HG02763 (cell line): Measurements from ENCODE around the gene ODR4.
"Not testable (repeated sequence)": the region's sequence is repeated elsewhere in the genome, so short reads cannot be mapped to it uniquely, and the experiment has no call there.

ENCODE experiments used
- ATAC-seq: cut with Tn5 transposase; IDR thresholded peaks from one replicate; pipeline ENCODE4 v1.9.1; 2021; ENCODE audit warnings: mild to moderate bottlenecking, moderate library complexity; ENCODE audit not compliant: unreplicated experiment

ODR4 gene

GRCh38 chr1:186375152-186375928 lies at the start of gene ODR4, which contains the start of gene TPR:
Gene ODR4, plus strand, starts transcription at chr1:186375838. Its CDS starts 3,948 bp downstream, at chr1:186379786.
Gene TPR, minus strand, starts transcription at chr1:186375253. Its CDS starts 225 bp downstream, at chr1:186375028.
- ATAC-seq: peak; percentile 86

- no peak for ATAC-seq
These were observed 49.6 kb upstream of the ODR4 start for GRCh38 chr1:186326009-186326408.

GRCh38 chr1:186327331-186327730 lies 48.3 kb upstream of the ODR4 start:
- ATAC-seq: no peak

DNA sequence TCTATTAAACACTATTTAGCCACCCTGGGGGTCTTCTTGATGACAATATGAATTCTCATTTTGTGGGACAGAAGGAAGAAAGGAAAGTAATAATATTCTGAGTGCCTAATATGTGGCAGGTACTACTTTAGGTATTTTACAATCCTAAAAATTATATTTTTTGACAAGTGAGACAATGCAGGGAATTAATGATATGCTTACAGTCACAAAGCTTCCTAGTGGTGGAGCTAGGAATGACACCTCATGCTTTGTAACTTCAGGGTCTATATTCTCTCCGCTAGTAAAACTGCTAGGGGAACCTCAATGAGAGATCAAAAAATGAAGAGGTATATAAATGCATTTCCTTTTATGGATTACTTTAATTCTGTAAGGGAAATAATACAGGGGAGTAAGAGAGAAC lies 44.9 kb upstream of the ODR4 start:
- ATAC-seq: no peak

- ATAC-seq: no peak
These were observed 38.1 kb upstream of the ODR4 start for GRCh38 chr1:186337554-186337953.

DNA sequence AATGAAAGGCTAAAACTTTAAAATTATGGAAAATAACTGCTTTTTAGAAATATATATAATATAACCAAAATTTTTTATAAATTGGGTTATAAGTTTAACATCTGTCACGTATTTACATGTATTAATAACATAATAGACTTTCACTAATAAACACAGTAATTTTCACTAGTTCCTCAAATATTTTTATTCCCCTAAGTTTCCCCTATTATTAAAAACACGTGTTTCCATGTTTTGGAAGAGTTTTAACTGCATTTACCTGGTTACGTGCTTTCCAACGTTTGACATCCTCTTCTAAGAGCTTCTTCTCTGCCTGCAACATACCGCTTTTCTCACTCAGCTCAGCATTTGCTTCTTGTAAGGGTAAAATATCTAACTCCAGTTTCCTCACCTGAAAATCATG lies 34.9 kb upstream of the ODR4 start:
- ATAC-seq: no peak

DNA sequence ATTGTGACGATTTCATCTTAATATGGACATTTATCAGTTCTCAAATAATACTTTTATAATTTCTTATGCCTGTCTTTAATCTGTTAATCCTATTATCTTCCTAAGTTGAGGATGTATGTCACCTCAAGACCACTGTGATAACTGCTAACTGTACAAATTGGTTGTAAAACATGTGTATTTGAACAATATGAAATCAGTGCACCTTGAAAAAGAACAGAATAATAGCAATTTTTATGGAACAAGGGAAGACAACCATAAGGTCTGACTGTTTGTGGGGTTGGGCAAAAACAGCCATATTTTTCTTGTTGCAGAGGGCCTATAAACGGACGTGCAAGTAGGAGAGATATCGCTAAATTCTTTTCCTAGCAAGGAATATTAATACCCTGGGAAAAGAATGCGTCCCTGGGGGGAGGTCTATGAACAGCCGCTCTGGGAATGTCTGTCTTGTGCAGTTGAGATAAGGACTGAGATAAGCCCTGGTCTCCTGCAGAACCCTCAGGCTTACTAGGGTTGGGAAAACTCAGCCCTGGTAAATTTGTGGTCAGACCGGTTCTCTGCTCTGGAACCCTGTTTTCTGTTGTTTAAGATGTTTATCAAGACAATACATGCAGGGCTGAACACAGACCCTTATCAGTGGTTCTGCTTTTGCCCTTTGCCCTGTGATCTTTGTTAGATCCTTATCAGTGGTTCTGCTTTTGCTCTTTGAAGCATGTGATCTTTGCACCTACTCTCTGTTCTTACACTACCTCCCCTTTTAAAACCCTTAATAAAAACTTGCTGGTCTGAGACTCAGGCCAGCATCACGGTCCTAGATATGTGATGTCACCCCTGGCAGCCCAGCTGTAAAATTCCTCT lies 27.6 kb upstream of the ODR4 start:
- not testable (repeated sequence) for ATAC-seq

- ATAC-seq: peak; percentile 21
These were observed 1.1 kb upstream of the ODR4 start for GRCh38 chr1:186374303-186375151.

- no peak for ATAC-seq
These were observed 286 bp downstream of the ODR4 start for GRCh38 chr1:186375929-186376319.

DNA sequence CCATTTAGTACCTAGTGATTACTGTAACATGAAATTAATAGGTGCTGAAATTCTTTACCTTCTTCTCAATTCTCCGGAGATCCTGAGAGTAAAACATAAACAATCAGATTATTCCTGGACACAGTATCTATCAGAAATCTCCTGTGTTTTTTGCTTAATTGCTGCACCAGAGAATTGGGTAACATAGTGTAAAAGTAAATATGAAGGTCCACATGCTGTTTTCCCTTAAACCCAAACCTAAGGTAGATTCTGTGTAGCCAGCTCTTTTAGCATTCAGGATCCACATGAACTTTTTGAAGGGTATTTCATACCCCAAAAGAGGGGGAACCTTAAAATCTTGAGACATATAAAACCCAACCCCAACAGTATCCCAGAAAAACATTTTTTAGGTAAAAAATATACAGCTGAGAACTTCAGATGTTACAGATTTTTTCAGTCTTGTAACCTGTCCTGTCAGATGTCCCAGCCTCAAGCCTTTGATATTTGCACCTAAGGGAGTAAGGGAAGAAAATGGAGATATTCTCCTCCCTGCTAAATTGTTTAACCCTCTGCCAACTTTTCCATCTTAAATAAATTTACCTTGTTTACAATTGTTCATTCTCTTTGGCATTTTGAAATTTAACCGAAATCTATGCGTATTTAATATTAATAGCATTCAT lies 11.2 kb downstream of the ODR4 start:
- no peak for ATAC-seq

DNA sequence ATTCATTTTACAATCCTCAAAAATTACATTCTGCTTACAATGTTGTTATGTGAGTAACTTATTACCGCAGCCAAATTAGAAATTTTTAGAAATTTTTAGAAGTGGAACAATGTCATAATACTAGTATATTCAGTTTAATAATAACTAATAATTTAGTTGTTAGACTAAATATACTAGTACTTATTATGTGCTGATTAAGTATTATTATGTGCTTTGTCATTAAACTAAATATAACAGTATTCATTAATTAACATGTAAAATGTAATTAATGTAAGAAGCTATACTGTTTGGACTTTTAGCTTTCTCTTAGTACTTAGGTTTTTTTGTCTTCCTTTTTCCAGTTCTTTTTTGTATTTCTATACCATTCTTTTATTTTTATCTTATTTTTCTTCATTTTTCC lies 15.3 kb downstream of the ODR4 start:
- ATAC-seq: no peak

DNA sequence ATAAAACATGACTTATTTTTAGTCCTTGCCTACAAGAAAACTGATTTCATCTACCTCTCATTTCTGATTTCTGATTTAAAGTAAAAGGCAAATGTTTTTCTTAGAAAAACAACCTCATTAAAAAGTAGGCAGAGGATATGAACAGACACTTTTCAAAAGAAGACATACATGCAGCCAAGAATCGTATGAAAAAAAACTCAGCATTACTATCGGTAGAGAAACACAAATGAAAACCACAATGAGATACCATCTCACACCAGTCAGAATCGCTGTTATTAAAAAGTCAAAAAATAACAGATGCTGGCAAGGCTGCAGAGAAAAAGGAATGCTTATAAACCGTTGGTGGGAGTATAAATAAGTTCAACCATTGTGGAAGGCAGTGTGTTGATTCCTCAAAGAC lies 16.2 kb downstream of the ODR4 start:
- ATAC-seq: no peak

DNA sequence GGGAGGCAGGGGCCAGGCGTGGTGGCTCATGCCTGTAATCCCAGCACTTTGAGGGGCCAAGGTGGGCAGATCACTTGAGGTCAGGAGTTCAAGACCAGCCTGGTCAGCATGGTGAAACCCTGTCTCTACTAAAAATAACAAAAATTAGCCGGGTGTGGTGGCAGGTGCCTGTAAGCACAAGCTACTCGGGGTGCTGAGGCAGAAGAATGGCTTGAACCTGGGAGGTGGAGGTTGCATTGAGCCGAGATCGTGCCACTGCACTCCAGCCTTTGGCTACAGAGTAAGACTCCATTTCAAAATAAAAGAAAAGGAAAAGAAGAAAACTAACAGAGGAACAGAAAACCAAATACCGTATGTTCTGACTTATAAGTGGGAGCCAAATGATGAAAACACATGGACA lies 17.1 kb downstream of the ODR4 start:
- not testable (repeated sequence) for ATAC-seq

DNA sequence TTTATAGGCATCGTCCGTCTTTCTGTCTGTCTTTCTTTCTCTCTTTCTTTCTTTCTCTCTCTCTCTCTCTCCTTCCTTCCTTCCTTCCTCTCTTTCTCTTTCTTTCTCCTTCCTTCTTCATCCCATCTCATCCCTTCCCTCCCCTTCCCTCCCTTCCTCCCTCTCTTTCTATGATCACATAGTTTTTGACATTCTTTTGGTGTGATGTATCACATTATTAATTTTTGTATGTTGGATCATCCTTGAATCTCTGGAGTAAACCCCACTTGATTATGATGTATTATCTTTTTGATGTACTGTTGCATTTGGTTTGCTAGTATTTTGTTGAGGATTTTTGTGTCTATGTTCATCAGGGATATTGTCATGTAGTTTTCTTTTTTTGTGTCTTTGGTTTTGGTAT lies 25.8 kb downstream of the ODR4 start:
- ATAC-seq: not testable (repeated sequence)

DNA sequence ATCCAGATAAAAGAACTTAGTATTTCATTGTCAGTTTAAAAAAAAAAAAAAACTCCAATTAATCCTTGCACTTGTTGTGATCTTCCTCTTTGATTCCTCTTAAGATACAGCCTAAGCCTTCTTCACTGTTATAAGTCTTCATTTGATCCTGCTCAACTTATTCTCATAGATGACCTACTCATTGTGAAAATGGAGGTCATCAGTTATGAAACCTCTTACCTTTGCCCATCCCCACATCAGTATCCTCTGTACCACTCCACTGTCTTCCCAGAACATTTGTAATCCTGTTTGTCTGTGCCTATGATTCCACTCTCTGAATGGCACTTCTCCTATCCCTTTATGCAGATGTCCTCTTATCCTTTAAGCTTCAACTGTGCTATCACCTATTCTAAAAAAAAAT lies 28.0 kb downstream of the ODR4 start:
- no peak for ATAC-seq

DNA sequence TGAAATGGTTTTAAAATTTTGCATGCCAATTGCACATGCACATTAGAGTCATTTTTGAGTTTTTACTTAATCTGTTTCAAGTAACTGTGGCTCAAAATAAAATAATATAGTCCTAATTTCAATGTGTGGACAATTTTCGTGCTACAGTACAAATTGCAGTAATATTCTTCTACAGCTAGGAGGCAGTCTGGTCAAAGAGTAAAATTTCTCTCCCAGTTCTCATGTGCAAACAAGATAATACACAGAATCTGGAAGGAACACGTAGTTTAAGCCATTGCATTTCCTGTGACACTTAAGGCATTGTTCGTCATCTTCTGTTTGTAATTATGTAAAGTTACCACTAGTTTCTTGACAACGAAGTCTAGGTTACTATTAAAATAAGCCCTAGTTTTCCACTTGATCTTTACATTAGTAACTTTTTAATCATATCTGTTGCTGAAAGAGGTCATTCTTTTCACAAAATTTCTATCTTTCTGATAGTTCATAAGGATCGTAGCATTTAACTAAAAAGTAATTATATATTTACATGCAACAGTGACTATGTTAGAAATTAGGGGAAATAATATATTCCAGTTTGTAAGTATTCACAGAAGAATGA lies 28.9 kb downstream of the ODR4 start:
- ATAC-seq: peak; percentile 47

- no peak for ATAC-seq
These were observed 33.5 kb downstream of the ODR4 start for GRCh38 chr1:186409091-186409490.

GRCh38 chr1:186413319-186413718 lies 37.7 kb downstream of the ODR4 start:
- ATAC-seq: no peak

- ATAC-seq: no peak
These were observed 42.9 kb downstream of the ODR4 start for GRCh38 chr1:186418503-186418902.

GRCh38 chr1:186420311-186420710 lies 44.7 kb downstream of the ODR4 start:
- no peak for ATAC-seq
